OCI-LY1 (cell line): ENCODE results near the gene NUFIP2.

Experiments
- EZH2 ChIP-seq: fragments of 200-600 bp; sonication (generic), shearing (Covaris generic); IDR thresholded peaks from 2 replicates; pipeline ENCODE4 v1.8.0; 2017; ENCODE audit warnings: borderline replicate concordance, mixed run types, mild to moderate bottlenecking, antibody characterized with exemption, low read length, moderate library complexity, mixed read lengths
- TF ChIP-seq, protein P1 (sequence below): fragments of 200-600 bp; sonication (generic), shearing (Covaris generic); IDR thresholded peaks from 2 replicates; pipeline ENCODE4 v1.5.1; 2017; ENCODE audit warnings: mild to moderate bottlenecking, antibody characterized with exemption, low read length, moderate library complexity, mixed read lengths

DNA sequence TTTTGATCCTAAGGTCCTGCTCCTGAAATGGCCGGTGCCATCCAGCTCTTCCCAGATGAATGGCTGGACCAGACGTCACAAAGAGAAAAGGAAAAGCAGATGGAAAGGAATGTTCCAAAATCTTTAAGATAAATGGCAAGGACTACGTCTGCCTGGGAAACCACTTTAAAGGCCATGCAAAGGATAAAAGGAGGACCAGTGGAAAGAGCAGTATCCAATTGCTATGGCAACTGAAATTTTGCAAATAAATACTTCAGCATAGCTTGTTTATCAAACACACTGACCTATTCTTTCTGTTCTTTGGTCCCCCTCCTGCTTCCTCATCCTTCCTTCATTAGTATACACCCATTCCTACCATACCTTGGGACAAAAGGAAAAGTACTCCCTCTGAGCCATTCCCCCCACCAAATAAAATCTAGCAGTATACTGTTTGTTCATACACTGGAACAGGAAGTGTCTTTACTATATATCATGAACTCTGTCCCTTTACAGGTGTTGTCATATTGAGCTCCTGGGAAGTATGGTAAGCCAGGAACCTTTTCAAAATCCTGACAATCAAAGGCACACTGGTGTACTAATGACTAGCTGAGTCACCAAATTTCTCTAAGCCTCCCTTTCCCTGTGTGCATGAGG, 37.2 kb upstream of the NUFIP2 start:
- TF ChIP-seq, protein P1, sequence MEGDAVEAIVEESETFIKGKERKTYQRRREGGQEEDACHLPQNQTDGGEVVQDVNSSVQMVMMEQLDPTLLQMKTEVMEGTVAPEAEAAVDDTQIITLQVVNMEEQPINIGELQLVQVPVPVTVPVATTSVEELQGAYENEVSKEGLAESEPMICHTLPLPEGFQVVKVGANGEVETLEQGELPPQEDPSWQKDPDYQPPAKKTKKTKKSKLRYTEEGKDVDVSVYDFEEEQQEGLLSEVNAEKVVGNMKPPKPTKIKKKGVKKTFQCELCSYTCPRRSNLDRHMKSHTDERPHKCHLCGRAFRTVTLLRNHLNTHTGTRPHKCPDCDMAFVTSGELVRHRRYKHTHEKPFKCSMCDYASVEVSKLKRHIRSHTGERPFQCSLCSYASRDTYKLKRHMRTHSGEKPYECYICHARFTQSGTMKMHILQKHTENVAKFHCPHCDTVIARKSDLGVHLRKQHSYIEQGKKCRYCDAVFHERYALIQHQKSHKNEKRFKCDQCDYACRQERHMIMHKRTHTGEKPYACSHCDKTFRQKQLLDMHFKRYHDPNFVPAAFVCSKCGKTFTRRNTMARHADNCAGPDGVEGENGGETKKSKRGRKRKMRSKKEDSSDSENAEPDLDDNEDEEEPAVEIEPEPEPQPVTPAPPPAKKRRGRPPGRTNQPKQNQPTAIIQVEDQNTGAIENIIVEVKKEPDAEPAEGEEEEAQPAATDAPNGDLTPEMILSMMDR: no peak
- no peak for TF ChIP-seq EZH2
